GM12874 (cell line): ENCODE data around the gene CYGB.

Experiments
- CTCF ChIP-seq: IDR thresholded peaks from 2 replicates; pipeline ENCODE4 v1.5.1; 2011; ENCODE audit warnings: low read depth, mild to moderate bottlenecking, control low read depth, low read length, moderate library complexity; ENCODE audit not compliant: insufficient read depth

The CYGB gene

DNA sequence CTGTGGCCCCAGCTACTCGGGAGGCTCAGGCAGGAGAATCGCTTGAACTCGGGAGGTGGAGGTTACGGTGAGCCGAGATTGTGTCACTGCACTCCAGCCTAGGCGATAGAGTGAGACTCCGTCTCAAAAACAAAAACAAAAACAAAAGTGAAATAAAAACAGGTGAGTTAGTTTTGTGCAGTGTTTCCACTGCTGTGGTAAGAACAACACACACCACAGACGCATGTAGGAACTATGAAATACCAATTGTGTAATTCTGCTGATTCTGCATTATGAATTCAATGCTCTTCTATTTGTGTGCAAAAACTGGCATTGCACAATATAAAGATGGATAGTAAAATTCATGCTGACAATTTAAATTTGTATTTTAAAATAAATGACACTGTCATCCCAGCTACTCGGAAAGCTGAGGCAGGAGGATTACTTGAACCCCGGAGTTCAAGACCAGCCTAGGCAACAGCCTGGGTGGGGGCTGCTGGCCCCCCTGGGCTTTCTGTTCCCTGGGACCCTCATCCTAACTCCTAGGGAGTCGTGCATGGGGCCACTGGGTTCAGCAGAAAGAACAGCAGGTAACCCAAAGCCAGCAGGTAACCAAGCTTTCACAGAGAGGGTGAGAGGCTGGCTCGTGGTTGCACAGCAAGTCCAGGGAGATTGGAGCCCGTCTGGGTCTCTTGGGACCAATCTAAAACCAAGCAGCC is 25.7 kb downstream of the CYGB start:
- TF ChIP-seq CTCF, result no peak

- no peak for TF ChIP-seq CTCF
These were observed 26.7 kb downstream of the CYGB start for GRCh38 chr17:76510831-76511244.

DNA sequence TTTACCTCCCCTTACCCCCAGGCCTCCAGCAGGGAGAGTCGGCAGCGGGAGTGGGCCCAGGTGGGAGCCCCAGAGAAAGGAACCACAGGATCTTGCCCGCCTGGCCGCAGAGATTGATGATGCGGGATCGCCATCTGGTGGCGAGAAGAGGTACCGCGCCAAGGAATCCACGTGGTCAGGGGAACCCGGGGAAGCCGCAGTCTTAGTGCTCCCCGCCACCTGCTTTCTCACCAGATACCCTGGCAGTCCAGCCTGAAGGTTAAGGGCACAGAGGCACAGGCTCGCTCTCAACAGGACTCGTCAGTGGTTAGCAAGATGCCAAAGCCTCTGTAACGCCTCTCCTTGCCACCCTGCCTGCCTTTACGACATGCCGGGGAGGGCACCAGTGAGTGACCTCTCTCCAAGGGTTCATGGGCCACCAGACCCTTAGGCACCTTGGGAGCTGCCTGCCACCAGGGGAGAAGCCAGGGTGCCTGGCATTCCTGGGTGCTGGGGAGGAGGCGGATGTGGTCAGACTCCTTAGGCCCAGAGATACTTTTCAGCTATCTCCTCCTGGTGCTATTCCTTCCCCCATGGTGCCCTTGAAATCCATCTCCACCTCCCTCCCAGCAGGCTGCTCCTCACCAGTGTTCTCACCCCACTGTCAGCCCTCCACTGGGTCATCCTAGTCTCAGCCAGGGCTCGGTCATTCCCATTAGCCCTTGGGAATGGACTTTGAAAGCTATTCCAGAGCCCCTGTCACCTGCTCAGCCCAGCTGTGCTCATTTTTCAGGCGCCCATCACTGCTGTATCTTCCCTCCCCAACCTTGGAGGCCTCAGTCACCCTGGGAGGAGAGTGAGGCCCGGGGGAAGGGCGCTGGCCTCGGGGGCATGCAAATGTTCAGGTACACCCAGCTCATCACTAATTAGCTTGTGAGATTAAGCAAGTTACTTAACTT is 30.8 kb downstream of the CYGB start:
- TF ChIP-seq CTCF, result peak; percentile 88

- peak; percentile 37 for TF ChIP-seq CTCF
These were observed 33.4 kb downstream of the CYGB start for GRCh38 chr17:76504117-76504516.

DNA sequence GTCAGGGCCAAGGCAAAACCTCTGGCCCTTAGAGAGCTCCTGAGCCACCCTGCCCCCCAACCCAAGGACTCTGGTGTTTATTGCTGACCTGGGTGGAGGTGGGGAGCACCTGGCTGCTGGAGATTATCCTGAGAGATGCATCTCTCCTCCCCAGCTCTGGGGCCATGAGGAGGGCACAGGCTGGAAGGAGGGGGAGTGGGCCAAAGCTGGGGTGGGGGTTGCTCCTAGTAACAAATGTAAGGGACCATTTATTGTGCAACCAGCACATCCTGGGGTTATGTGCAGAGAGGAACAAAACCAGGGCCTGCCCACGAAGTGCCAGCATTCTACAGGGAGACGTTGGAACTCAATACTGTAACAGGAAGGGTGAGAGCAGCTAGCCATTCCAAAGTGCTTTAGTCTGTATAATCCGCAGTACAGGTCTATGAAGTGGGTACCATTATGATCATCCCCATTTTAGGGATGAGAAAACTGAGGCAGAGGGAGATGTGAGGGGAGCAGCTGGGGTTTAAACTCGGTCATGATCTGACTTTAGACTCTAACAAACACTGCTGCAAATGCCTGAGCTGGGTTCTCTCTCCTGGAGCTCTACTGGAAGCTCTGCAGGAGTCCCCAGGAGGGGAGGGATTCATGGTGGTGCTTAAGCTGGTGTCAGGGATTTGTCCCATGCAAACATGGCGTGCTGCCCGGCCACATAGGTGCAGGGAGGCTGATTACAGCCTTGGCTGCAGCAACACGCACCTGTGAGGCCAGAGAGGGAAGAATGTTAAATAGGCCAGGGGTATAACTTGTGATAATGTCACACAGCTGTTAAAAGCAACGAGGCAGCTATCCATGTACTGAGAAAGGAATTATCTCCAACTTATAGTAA is 34.9 kb downstream of the CYGB start:
- no peak for TF ChIP-seq CTCF

GRCh38 chr17:76501827-76502307 is 35.6 kb downstream of the CYGB start:
- no peak for TF ChIP-seq CTCF
